Common myeloid progenitor, CD34-positive (primary cell): ENCODE results near the gene TCF12.

Experiments
- CTCF ChIA-PET: fragments of 350-600 bp; sonication (Branson Sonifier 250); formaldehyde crosslinking; loops from one replicate; lab custom pipeline; 2021; ENCODE audit warnings: antibody characterized with exemption; lab: Charles Lee
- POLR2A ChIA-PET: fragments of 350-600 bp; sonication (Branson Sonifier 250); formaldehyde crosslinking; loops from one replicate; lab custom pipeline; 2021; ENCODE audit warnings: antibody characterized with exemption; lab: Charles Lee
- DNase-seq, 3 donors: peaks; one replicate each; pipeline versions ENCODE4 v3.0.0 to v3.0.0-alpha.2; 2013
- H3K27ac ChIP-seq, 2 experiments: 1 replicate in 1 of 2; 2 replicates in 1 of 2; pipeline ENCODE4 v1.7.0; 2013; ENCODE audit warnings: inconsistent platforms in 2 of 2, low read length in 2 of 2, mild to moderate bottlenecking in 2 of 2, low read depth in 1 of 2, moderate library complexity in 1 of 2; ENCODE audit not compliant: severe bottlenecking in 2 of 2, insufficient read depth in 1 of 2, poor library complexity in 1 of 2
- H3K27me3 ChIP-seq, 5 experiments: replicated peaks in 2 of 5; 1 replicate in 3 of 5; 2 replicates in 2 of 5; pipeline versions ENCODE4 v1.6.1 to v1.7.0; 2013; ENCODE audit warnings: low read length in 4 of 5, mild to moderate bottlenecking in 2 of 5, moderate library complexity in 2 of 5, inconsistent platforms in 1 of 5; ENCODE audit not compliant: insufficient read depth in 5 of 5, control insufficient read depth in 4 of 5
- H3K36me3 ChIP-seq, 4 experiments: 1 replicate in 2 of 4; 2 replicates in 2 of 4; pipeline versions ENCODE4 v1.6.1 to v1.7.0; 2013; ENCODE audit warnings: low read length in 3 of 4, control low read depth in 1 of 4, mild to moderate bottlenecking in 1 of 4; ENCODE audit not compliant: control insufficient read depth in 4 of 4, insufficient read depth in 4 of 4
- H3K4me1 ChIP-seq, 4 experiments: 1 replicate in 3 of 4; 2 replicates in 1 of 4; pipeline versions ENCODE4 v1.6.1 to v1.7.1; 2013; ENCODE audit warnings: low read length in 3 of 4, mild to moderate bottlenecking in 3 of 4, control low read depth in 1 of 4, inconsistent platforms in 1 of 4, moderate library complexity in 1 of 4; ENCODE audit not compliant: control insufficient read depth in 4 of 4, insufficient read depth in 4 of 4; ENCODE audit errors: control extremely low read depth in 1 of 4
- H3K4me3 ChIP-seq, 7 experiments: 1 replicate in 4 of 7; 2 replicates in 3 of 7; pipeline versions ENCODE4 v1.5.1 to v1.7.0; 2013; ENCODE audit warnings: mild to moderate bottlenecking in 7 of 7, low read length in 6 of 7, moderate library complexity in 6 of 7, inconsistent platforms in 2 of 7, low read depth in 2 of 7, control low read depth in 1 of 7; ENCODE audit not compliant: insufficient read depth in 4 of 7, control insufficient read depth in 1 of 7; ENCODE audit errors: extremely low read depth in 1 of 7
- H3K9me3 ChIP-seq, 5 experiments: 1 replicate in 4 of 5; 2 replicates in 1 of 5; pipeline versions ENCODE4 v1.6.1 to v1.7.1; 2013; ENCODE audit warnings: low read length in 4 of 5, mild to moderate bottlenecking in 2 of 5, inconsistent platforms in 1 of 5, low read depth in 1 of 5, moderate library complexity in 1 of 5; ENCODE audit not compliant: control insufficient read depth in 4 of 5, insufficient read depth in 2 of 5; ENCODE audit errors: control extremely low read depth in 1 of 5
- WGBS: methylation state at CpG from one replicate; pipeline ENCODE4 v1.1.5; 2013; ENCODE audit not compliant: insufficient coverage; 5-methylcytosine and 5-hydroxymethylcytosine counted together

Gene TCF12

DNA sequence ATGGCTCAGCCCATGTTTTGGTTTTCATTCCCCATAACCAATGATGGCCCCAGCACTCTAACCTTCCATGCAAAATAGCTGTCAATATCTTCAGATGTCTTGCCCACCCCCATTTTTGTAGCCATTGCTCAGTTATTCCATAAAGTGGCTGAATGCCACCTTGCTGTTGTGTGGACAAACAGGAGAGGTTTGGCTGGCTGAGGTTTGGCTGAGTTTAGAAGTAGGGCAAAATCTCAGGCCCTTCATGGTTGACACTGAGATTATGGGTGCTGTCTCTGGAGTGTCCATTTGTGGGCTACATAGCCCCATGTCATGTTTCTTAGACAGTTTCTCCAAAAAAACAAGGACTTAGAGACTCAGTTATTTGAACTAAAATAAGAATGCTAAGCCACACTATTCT is 96.9 kb downstream of the TCF12 start:
- no peak for DNase-seq
- no peaks in the 10 kb centered on the region for H3K27me3 ChIP-seq
- ChIA-PET CTCF (interaction anchor here (1.0 to 1.6 kb wide), 2 partner anchors 120 to 195 kb away, joined by 3 to 5 read pairs; no protein-coding TSS in a partner anchor), POLR2A (no interaction called here)
- no peak overlapping the region for H3K4me3 ChIP-seq
- peaks cover 0 to 4% (median 0%) of the 10 kb centered on the region in 4 experiments for H3K36me3 ChIP-seq
- no peak overlapping the region for H3K27ac ChIP-seq
- no peaks in the 10 kb centered on the region for H3K9me3 ChIP-seq
- H3K4me1 ChIP-seq, result peaks cover 0 to 3% (median 0%) of the 10 kb centered on the region in 4 experiments

DNA sequence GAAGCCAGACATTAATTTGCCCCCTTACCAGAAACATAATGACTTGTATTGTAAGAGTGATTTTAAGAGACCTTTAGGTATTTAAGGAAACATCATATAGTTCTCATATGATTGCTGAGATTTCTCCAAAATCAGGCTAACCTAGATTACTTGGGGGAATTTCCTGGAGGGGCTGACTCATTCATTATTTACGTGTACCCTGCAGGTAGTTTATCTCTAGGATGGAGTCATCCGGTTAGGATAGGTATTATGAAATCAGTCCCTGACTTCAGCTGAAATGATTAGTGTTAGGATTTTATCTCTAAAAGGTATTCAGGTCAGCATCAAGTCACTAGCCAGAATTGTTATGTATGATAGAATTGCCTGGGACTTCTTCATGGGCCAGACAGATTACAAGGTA is 97.5 kb downstream of the TCF12 start:
- DNase-seq, result no peak
- peaks cover 0 to 3% (median 0%) of the 10 kb centered on the region in 4 experiments for H3K4me1 ChIP-seq
- no peak overlapping the region for H3K27ac ChIP-seq
- H3K4me3 ChIP-seq, result no peak overlapping the region
- H3K27me3 ChIP-seq, result no peaks in the 10 kb centered on the region
- 90% methylated on average over 2 of the region's 2 CpGs for WGBS
- CTCF ChIA-PET, result interaction anchor here (0.8 to 1.7 kb wide), 5 partner anchors 117 to 202 kb away, joined by 3 to 5 read pairs (median 4); no protein-coding TSS in a partner anchor
- POLR2A ChIA-PET, result no interaction called here
- peaks cover 0 to 4% (median 0%) of the 10 kb centered on the region in 4 experiments for H3K36me3 ChIP-seq
- no peaks in the 10 kb centered on the region for H3K9me3 ChIP-seq

DNA sequence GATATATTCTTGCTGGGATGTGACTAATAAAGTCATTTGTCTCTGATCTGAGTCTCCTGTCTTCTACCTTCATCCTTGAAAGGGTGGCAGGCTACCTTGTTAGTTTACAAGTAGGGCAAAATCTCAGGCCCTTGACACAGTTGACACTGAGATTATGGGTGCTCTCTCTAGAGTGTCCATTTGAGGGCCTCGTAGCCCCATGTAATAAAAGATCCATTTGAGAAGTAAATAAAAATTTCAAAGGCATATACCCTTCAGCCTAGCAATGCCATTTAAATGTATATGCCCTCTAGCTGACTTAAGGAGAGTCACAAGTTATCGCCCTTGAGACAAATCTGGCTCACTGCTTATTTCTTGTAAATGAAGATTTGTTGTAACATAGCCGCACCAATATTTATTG is 98.6 kb downstream of the TCF12 start:
- POLR2A ChIA-PET, result no interaction called here
- peaks cover 0 to 2% (median 0%) of the 10 kb centered on the region in 5 experiments for H3K9me3 ChIP-seq
- H3K27ac ChIP-seq, result no peak overlapping the region
- H3K4me1 ChIP-seq, result peaks cover 0 to 3% (median 0%) of the 10 kb centered on the region in 4 experiments
- H3K4me3 ChIP-seq, result no peak overlapping the region
- 78% methylated on average over 1 of the region's 3 CpGs for WGBS
- peaks cover 0 to 5% (median 2%) of the 10 kb centered on the region in 4 experiments for H3K36me3 ChIP-seq
- H3K27me3 ChIP-seq, result no peaks in the 10 kb centered on the region
- peak; percentile 62 to 83 (median 82) for DNase-seq
- CTCF ChIA-PET, result interaction anchor here (1.2 to 2.1 kb wide), 6 partner anchors 14 to 201 kb away, joined by 3 to 8 read pairs (median 4); no protein-coding TSS in a partner anchor

DNA sequence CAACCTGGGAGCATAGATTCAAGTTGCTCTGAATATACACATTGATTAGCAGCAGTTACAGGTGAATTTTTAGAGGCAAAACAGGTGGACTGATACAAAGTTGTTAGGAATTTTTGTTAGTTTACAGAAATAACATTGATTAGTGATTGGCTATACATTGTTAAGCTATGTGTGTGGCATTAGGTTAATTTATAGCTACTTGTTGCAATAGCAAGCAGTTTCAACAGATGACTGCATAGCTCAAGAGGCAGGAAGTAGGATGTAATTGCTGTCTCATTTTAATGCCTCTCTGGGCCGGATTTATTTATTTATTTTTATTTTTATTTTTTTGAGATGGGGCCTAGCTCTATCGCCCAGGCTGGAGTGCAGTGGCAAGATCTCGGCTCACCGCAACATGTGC is 99.7 kb downstream of the TCF12 start:
- CTCF ChIA-PET, result interaction anchor here (0.7 to 2.1 kb wide), 7 partner anchors 14 to 196 kb away, joined by 3 to 8 read pairs (median 4); no protein-coding TSS in a partner anchor

DNA sequence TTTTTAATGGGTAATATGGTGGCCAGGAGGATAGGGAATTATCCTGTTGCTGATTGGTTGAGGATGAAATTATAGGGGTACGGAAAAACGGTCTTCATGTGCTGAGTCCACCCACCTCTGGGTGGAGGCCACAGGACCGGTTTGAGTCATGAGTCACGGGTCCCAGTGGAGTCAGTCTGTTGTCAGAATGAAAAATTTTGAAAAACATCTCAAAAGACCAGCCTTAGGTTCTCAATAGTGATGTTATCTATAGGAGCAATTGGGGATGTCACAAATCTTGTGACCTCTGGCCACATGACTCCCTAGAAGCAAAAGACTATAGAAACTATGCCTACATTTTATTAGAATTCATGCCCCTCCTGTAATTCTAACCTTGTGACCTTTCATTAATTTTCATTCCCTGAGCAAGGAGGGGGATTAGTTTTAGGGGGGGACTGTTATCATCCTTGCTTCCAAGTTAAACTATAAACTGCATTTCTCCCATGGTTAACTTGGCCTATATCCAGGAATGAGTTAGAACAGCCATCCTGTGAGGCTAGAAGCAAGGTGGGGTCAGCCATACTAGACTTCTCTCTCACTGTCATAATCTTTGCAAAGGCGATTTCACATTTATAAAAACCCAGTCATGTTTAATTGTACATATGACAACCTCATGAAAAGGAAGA is 101.2 kb downstream of the TCF12 start:
- Histone ChIP-seq H3K4me1 (peaks cover 0 to 3% (median 0%) of the 10 kb centered on the region in 4 experiments), H3K27me3 (no peaks in the 10 kb centered on the region), H3K9me3 (peaks cover 0 to 7% (median 0%) of the 10 kb centered on the region in 5 experiments), H3K4me3 (no peak overlapping the region), H3K36me3 (peaks cover 0 to 5% (median 2%) of the 10 kb centered on the region in 4 experiments), H3K27ac (no peak overlapping the region)
- CTCF ChIA-PET, result interaction anchor here (1.1 to 1.5 kb wide), 2 partner anchors 14 to 194 kb away, joined by 4 read pairs; no protein-coding TSS in a partner anchor
- WGBS, result 96% methylated on average over 4 of the region's 5 CpGs
- POLR2A ChIA-PET, result no interaction called here
- DNase-seq, result no peak

More for the DNA sequence above, 99.7 kb downstream of the TCF12 start:
- POLR2A ChIA-PET, result interaction anchor here (0.6 kb wide), 1 partner anchor 142 kb away, joined by 4 read pairs; no protein-coding TSS in a partner anchor
- no peak overlapping the region for H3K27ac ChIP-seq
- peaks cover 0 to 3% (median 0%) of the 10 kb centered on the region in 4 experiments for H3K4me1 ChIP-seq
- peaks cover 0 to 2% (median 0%) of the 10 kb centered on the region in 5 experiments for H3K9me3 ChIP-seq
- no peak for DNase-seq
- no peak overlapping the region for H3K4me3 ChIP-seq
- WGBS, result 100% methylated on average over 2 of the region's 4 CpGs
- peaks cover 0 to 5% (median 2%) of the 10 kb centered on the region in 4 experiments for H3K36me3 ChIP-seq
- no peaks in the 10 kb centered on the region for H3K27me3 ChIP-seq

DNA sequence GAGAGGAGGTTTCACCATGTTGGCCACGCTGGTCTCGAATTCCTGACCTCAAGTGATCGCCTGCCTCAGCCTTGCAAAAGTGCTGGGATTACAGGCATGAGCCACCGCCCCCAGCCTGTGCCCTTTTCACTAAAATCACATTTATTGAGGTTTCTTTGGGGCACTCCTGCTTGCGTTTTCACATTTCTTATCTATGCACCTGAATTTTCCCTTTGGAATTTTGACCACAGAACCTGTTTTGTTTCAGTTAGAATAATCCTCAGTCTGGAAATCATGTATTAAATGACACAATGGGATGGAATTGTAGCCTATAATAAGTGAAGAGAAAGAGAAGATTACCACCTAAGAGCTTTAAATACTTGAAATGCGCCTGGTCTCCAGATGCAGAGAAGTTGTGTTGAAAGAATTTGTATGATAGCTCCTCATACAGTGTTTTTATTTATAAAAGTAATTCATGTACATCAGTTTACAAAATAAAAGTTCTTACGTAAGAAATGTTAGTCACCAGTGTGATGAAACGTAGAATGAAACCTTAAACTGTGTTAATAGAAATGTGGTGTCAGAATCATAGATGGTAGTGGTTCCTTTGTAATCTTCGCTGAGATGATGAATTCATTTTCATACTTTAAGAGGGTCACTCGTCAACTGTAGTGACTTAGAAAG is 107.0 kb downstream of the TCF12 start:
- 96% methylated on average over 7 of the region's 10 CpGs for WGBS
- DNase-seq, result peak in 2 of 3 donors; percentile 11 to 19
- peaks cover 0 to 5% (median 0%) of the 10 kb centered on the region in 4 experiments for H3K36me3 ChIP-seq
- H3K27ac ChIP-seq, result no peak overlapping the region
- H3K4me1 ChIP-seq, result no peaks in the 10 kb centered on the region
- H3K4me3 ChIP-seq, result no peak overlapping the region
- ChIA-PET CTCF (interaction anchor here (0.6 to 1.6 kb wide), 5 partner anchors 8 to 129 kb away, joined by 3 to 4 read pairs (median 3); partner anchors contain the start of gene TCF12), POLR2A (interaction anchor here (0.7 kb wide), 1 partner anchor 89 kb away, joined by 3 read pairs; no protein-coding TSS in a partner anchor)
- peaks cover 0 to 7% (median 0%) of the 10 kb centered on the region in 5 experiments for H3K9me3 ChIP-seq
- H3K27me3 ChIP-seq, result no peaks in the 10 kb centered on the region
